ENCODE data around the gene RHOU.

GRCh38 chr1:228753786-228754360, 18.6 kb downstream of the RHOU start:
- TF ChIP-seq GATA2 (IDR thresholded peaks at IDR 0.05; ENCODE audit: low read depth, low read length) = no peak
- TF ChIP-seq GATA3 (IDR thresholded peaks at IDR 0.05; ENCODE audit: low read depth, low read length) = no peak

Data from SH-SY5Y (cell line).